ENCODE results near the gene CC2D1A.
A peak's percentile ranks its signal among the peaks of the same experiment; 100 is the strongest.

Gene CC2D1A

GRCh38 chr19:13905634-13906520 is at the start of gene CC2D1A, which contains the start of gene BRME1:
Gene CC2D1A (plus strand): TSS chr19:13906201. CDS start chr19:13906442, 241 bp downstream.
Gene BRME1 (minus strand): TSS chr19:13906117. CDS start chr19:13904892, 1,225 bp downstream.
- peak within 1 kb of the TSS; percentile 78 for H3K27ac Mint-ChIP-seq
- H3K9me3 Mint-ChIP-seq = no peaks in the 10 kb centered on the region
- H3K4me3 Mint-ChIP-seq = peak within 1 kb of the TSS; percentile 80
- peaks cover 6% of the 10 kb centered on the region for H3K36me3 Mint-ChIP-seq
- ATAC-seq = peak; percentile 98
- no peaks in the 10 kb centered on the region for H3K27me3 Mint-ChIP-seq
- peaks cover 16% of the 10 kb centered on the region for H3K4me1 Mint-ChIP-seq

GRCh38 chr19:13856497-13856896 is 49.5 kb upstream of the CC2D1A start:
- H3K36me3 Mint-ChIP-seq = no peaks in the 10 kb centered on the region
- H3K4me1 Mint-ChIP-seq = peaks cover 11% of the 10 kb centered on the region
- ATAC-seq = no peak
- H3K27ac Mint-ChIP-seq = no peak overlapping the region
- no peaks in the 10 kb centered on the region for H3K27me3 Mint-ChIP-seq
- H3K4me3 Mint-ChIP-seq = no peak overlapping the region
- no peaks in the 10 kb centered on the region for H3K9me3 Mint-ChIP-seq

- peaks cover 12% of the 10 kb centered on the region for H3K27me3 Mint-ChIP-seq
- no peak overlapping the region for H3K4me3 Mint-ChIP-seq
- H3K27ac Mint-ChIP-seq = no peak overlapping the region
- no peak for ATAC-seq
- H3K9me3 Mint-ChIP-seq = no peaks in the 10 kb centered on the region
- no peaks in the 10 kb centered on the region for H3K36me3 Mint-ChIP-seq
- H3K4me1 Mint-ChIP-seq = peaks cover 29% of the 10 kb centered on the region
These were observed 46.6 kb upstream of the CC2D1A start for GRCh38 chr19:13859361-13859880.

DNA sequence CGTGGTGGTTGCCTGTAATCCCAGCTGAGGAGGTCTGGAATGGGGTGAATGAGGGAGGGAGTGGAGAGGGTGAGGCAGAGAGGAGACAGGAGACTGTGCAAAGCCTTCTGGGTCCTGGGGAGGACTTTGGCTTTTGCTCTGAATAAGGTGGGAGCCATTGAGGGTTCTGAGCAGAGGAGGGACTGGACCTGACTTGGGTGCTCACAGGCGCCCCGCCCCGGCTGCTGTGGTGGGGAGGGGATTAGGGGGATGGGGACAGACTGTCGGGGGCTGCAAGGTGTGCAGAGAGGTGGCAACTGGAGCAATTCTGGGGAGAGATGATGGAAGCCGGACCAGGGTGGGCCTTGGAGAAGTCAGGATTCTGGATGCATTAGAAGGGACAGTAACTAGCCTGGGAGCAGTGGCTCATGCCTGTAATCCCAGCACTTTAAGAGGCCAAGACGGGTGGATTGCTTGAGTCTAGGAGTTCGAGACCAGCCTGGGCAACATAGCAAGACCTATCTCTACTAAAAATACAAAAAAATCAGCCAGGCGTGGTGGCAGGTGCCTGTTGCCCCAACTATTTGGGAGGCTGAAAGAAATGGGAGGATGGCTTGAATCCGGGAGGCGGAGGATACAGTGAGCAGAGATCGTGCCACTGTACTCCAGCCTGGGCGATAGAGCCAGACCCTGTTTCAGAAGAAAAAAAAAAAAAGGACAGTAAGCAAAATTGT is 45.2 kb upstream of the CC2D1A start:
- Mint-ChIP-seq H3K9me3 (no peaks in the 10 kb centered on the region), H3K4me3 (peak overlapping the region; percentile 88), H3K36me3 (no peaks in the 10 kb centered on the region), H3K4me1 (peaks cover 33% of the 10 kb centered on the region), H3K27me3 (peaks cover 18% of the 10 kb centered on the region), H3K27ac (peak overlapping the region; percentile 93)
- ATAC-seq = no peak

DNA sequence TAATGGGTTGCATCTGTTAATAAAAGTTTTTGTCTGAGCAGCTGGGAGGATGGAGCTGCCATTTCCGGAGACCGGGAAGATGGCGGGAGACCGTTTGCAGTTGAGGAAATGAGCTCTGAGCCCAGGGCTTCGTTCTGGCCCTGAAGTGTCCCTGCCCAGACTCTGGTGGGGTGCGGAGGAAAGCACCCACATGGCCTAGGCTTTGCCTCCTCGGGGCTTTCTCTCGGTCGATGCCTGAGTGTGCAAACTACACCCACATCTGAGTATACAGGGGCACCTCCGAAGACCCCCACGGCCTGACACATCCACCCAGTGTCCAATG is 44.6 kb upstream of the CC2D1A start:
- peak; percentile 42 for ATAC-seq

GRCh38 chr19:13861714-13862531 is 44.1 kb upstream of the CC2D1A start:
- no peaks in the 10 kb centered on the region for H3K9me3 Mint-ChIP-seq
- H3K4me1 Mint-ChIP-seq = peaks cover 40% of the 10 kb centered on the region
- H3K27ac Mint-ChIP-seq = peak overlapping the region; percentile 93
- peak overlapping the region; percentile 88 for H3K4me3 Mint-ChIP-seq
- ATAC-seq = peak; percentile 91
- H3K36me3 Mint-ChIP-seq = no peaks in the 10 kb centered on the region
- H3K27me3 Mint-ChIP-seq = peaks cover 28% of the 10 kb centered on the region

More for the DNA sequence above, 44.6 kb upstream of the CC2D1A start:
- H3K27ac Mint-ChIP-seq = peak overlapping the region; percentile 93
- no peaks in the 10 kb centered on the region for H3K36me3 Mint-ChIP-seq
- peak overlapping the region; percentile 88 for H3K4me3 Mint-ChIP-seq
- peaks cover 22% of the 10 kb centered on the region for H3K27me3 Mint-ChIP-seq
- peaks cover 37% of the 10 kb centered on the region for H3K4me1 Mint-ChIP-seq
- no peaks in the 10 kb centered on the region for H3K9me3 Mint-ChIP-seq

GRCh38 chr19:13864046-13864666 is 41.8 kb upstream of the CC2D1A start:
- peak overlapping the region; percentile 54 for H3K4me3 Mint-ChIP-seq
- no peak for ATAC-seq
- no peaks in the 10 kb centered on the region for H3K36me3 Mint-ChIP-seq
- peaks cover 42% of the 10 kb centered on the region for H3K27me3 Mint-ChIP-seq
- H3K27ac Mint-ChIP-seq = no peak overlapping the region
- no peaks in the 10 kb centered on the region for H3K9me3 Mint-ChIP-seq
- H3K4me1 Mint-ChIP-seq = peaks cover 40% of the 10 kb centered on the region

GRCh38 chr19:13864667-13865570 is 41.1 kb upstream of the CC2D1A start:
- H3K27ac Mint-ChIP-seq = no peak overlapping the region
- no peak for ATAC-seq
- H3K9me3 Mint-ChIP-seq = no peaks in the 10 kb centered on the region
- H3K36me3 Mint-ChIP-seq = no peaks in the 10 kb centered on the region
- H3K4me1 Mint-ChIP-seq = peaks cover 40% of the 10 kb centered on the region
- peaks cover 50% of the 10 kb centered on the region for H3K27me3 Mint-ChIP-seq
- peak overlapping the region; percentile 54 for H3K4me3 Mint-ChIP-seq

- peak overlapping the region; percentile 57 for H3K4me3 Mint-ChIP-seq
- H3K27me3 Mint-ChIP-seq = peaks cover 59% of the 10 kb centered on the region
- no peak for ATAC-seq
- H3K27ac Mint-ChIP-seq = no peak overlapping the region
- no peaks in the 10 kb centered on the region for H3K36me3 Mint-ChIP-seq
- no peaks in the 10 kb centered on the region for H3K9me3 Mint-ChIP-seq
- H3K4me1 Mint-ChIP-seq = peaks cover 38% of the 10 kb centered on the region
These were observed 40.2 kb upstream of the CC2D1A start for GRCh38 chr19:13865571-13866462.

DNA sequence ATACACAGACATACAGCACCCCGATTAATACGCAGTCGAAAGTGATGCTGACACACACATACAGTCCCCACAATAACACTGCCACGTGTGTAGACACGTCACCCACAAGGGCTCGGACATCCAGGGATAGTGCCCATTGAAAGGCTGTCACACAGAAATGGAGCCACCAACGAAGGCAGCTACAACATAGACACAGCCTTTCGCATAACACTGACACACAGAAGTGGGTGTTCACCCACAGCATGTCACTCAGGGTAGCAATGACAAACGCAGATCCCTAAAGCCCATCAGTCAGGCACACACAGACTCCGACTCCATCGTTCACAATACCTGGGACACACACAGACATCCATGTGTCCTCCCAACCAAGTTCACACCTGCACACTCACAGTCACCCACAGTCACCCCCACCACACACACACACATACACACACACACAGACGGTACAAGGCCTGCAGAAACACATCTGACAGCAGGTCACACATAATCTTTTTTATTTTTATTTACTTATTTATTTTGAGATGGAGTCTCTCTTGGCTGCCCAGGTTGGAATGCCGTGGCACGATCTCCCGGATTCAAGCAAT is 39.4 kb upstream of the CC2D1A start:
- H3K9me3 Mint-ChIP-seq = no peaks in the 10 kb centered on the region
- H3K36me3 Mint-ChIP-seq = no peaks in the 10 kb centered on the region
- no peak overlapping the region for H3K27ac Mint-ChIP-seq
- H3K4me1 Mint-ChIP-seq = peaks cover 35% of the 10 kb centered on the region
- peak overlapping the region; percentile 57 for H3K4me3 Mint-ChIP-seq
- no peak for ATAC-seq
- H3K27me3 Mint-ChIP-seq = peaks cover 66% of the 10 kb centered on the region

DNA sequence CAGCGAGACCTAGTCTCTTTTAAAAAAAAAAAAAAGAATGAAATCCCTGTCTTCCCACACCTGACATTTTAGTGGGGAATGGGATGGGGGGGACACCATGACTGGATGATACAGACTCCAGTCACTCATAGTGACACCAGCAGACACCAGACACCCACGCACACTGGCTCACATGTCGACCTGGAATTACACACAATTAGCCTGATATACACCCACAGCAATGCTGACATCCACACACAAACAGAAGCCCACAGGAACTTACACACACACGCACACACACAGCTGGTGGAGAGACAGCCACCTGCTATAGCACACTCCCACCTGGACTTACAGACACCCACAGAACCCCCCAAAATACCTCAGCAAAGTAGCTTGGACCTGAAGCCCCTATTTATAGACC is 37.3 kb upstream of the CC2D1A start:
- Mint-ChIP-seq H3K9me3 (no peaks in the 10 kb centered on the region), H3K4me1 (peaks cover 35% of the 10 kb centered on the region), H3K27ac (no peak overlapping the region), H3K27me3 (peaks cover 77% of the 10 kb centered on the region), H3K4me3 (no peak overlapping the region), H3K36me3 (no peaks in the 10 kb centered on the region)
- no peak for ATAC-seq

GRCh38 chr19:13869281-13869680 is 36.7 kb upstream of the CC2D1A start:
- Mint-ChIP-seq H3K27me3 (peaks cover 75% of the 10 kb centered on the region), H3K27ac (no peak overlapping the region), H3K36me3 (no peaks in the 10 kb centered on the region), H3K9me3 (no peaks in the 10 kb centered on the region), H3K4me3 (no peak overlapping the region), H3K4me1 (peaks cover 32% of the 10 kb centered on the region)
- no peak for ATAC-seq

DNA sequence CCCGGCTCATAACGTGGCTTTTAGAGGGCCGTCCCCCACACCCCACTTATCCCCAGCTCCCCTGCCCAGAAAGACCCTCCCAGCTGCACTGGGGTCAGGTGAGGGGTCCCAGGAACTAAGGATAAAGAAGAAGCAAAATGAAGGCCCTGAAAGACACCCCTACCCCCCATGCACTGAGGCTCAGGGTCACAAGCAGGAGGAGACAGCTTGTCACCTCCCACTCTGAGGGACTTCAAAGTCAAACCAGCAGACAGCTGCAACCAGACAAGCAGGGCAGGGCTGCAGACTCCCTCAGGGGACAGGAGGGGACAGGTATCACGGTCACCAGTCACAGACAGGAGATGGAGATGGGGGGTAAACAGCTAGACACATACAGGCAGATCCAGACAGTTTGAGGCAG is 35.1 kb upstream of the CC2D1A start:
- Mint-ChIP-seq H3K9me3 (no peaks in the 10 kb centered on the region), H3K4me1 (peaks cover 26% of the 10 kb centered on the region), H3K27ac (no peak overlapping the region), H3K4me3 (no peak overlapping the region), H3K27me3 (peaks cover 83% of the 10 kb centered on the region), H3K36me3 (no peaks in the 10 kb centered on the region)
- no peak for ATAC-seq

All from stimulated activated memory B cell treated with anti-CD40 and anti-IgM and Interleukin-4, amounts not matched to agents 10 μg/mL and 1 μg/mL and 100 μg/mL, for 72 hours (primary cell).